ENCODE measurements around the gene PADI1.

- no peak for TF ChIP-seq CTCF (IDR thresholded peaks at IDR 0.05 in 4 of 5, conservative IDR thresholded peaks at IDR 0.05 in 1 of 5)
- TF ChIP-seq POLR2A (IDR thresholded peaks at IDR 0.05) = no peak
Observed at GRCh38 chr1:17184822-17185484, 20.0 kb upstream of the PADI1 start.

All from gastrocnemius medialis (tissue), 4 donors.